Measurements from ENCODE around the gene TDRKH. TPM values are rescaled to one million over a fixed set of nuclear protein-coding genes. Genes with fewer than 3 reads are reported as not detected.

The TDRKH gene
- total RNA-seq, 1 experiment from 2014 or later, result 11.1 TPM

- H3K9me2 ChIP-seq (ENCODE audit: insufficient read depth), result no peaks in the 10 kb centered on the region
- H2AFZ ChIP-seq (ENCODE audit: low read depth, low read length, poor library complexity, severe bottlenecking), result no peak overlapping the region
- ATAC-seq (no peak), DNase-seq (ENCODE audit: low read depth, low spot score) (no peak)
- no peak overlapping the region for H3K4me3 ChIP-seq (replicated peaks in 1 of 2; ENCODE audit: low read depth in 1 of 2, low read length in 2 of 2)
- no peaks in the 10 kb centered on the region for H4K20me1 ChIP-seq (ENCODE audit: insufficient read depth)
- ChIA-PET CTCF (no interaction called here), POLR2A (no interaction called here), RAD21 (ENCODE audit: low non-redundant PET in 1 of 2, low total read pairs in 2 of 2, uncharacterized antibody in 2 of 2, unreplicated experiment in 2 of 2) (no interaction called here)
- no peaks in the 10 kb centered on the region for H3K9me3 ChIP-seq (ENCODE audit: control insufficient read depth in 1 of 2, insufficient read depth in 1 of 2, low read depth in 1 of 2, low read length in 2 of 2)
- intact Hi-C loops (cut with micrococcal nuclease), result no loop called here
- no peaks in the 10 kb centered on the region for H3K79me2 ChIP-seq (ENCODE audit: insufficient read depth, low read length)
- H3K9ac ChIP-seq (ENCODE audit: low read length), result no peak overlapping the region
- no peak overlapping the region for H3K4me2 ChIP-seq (ENCODE audit: low read length)
- BruUV-seq (replicated peaks), result no TSS peak
- H3K36me3 ChIP-seq (ENCODE audit: control insufficient read depth in 1 of 2, insufficient read depth in 2 of 2, low read length in 2 of 2), result no peaks in the 10 kb centered on the region
- TF ChIP-seq MAX (IDR thresholded peaks at IDR 0.05), result no peak
- TF ChIP-seq JUND (IDR thresholded peaks at IDR 0.05), result no peak
- TF ChIP-seq ZNF274 (IDR thresholded peaks at IDR 0.05; ENCODE audit: low read depth, low read length), result no peak
- TF ChIP-seq EZH2 (IDR thresholded peaks at IDR 0.05), result no peak
- TF ChIP-seq EGR1 (IDR thresholded peaks at IDR 0.05; ENCODE audit: low read depth), result no peak
- no peak for TF ChIP-seq CEBPB (IDR thresholded peaks at IDR 0.05; ENCODE audit: low read depth)
- no peak for TF ChIP-seq EZH2phosphoT487 (IDR thresholded peaks at IDR 0.05; ENCODE audit: borderline replicate concordance)
- no peaks in the 10 kb centered on the region for H3K4me1 ChIP-seq (ENCODE audit: control insufficient read depth in 1 of 2, insufficient read depth in 2 of 2, low read length in 2 of 2)
- H3K27me3 ChIP-seq (ENCODE audit: insufficient read depth, low read length), result peaks cover 27% of the 10 kb centered on the region; the same call in 1 of the 2 replicates
- no peak overlapping the region for H3K27ac ChIP-seq (ENCODE audit: low read depth, low read length)
These were observed 16.8 kb upstream of the TDRKH start for GRCh38 chr1:151807131-151807530.

GRCh38 chr1:151806170-151806569 is 15.9 kb upstream of the TDRKH start:
- intact Hi-C loops (cut with micrococcal nuclease), result no loop called here
- CTCF ChIA-PET, result no interaction called here
- RAD21 ChIA-PET (ENCODE audit: low non-redundant PET in 1 of 2, low total read pairs in 2 of 2, uncharacterized antibody in 2 of 2, unreplicated experiment in 2 of 2), result no interaction called here
- H3K36me3 ChIP-seq (ENCODE audit: control insufficient read depth in 1 of 2, insufficient read depth in 2 of 2, low read length in 2 of 2), result no peaks in the 10 kb centered on the region
- H3K4me1 ChIP-seq (ENCODE audit: control insufficient read depth in 1 of 2, insufficient read depth in 2 of 2, low read length in 2 of 2), result no peaks in the 10 kb centered on the region
- TF ChIP-seq SRF (IDR thresholded peaks at IDR 0.05; ENCODE audit: low read depth) (no peak), TCF7L2 (IDR thresholded peaks at IDR 0.05; ENCODE audit: borderline replicate concordance, extremely low read depth, insufficient read depth, insufficient read length) (no peak), YY1 (IDR thresholded peaks at IDR 0.05; ENCODE audit: extremely low read depth, insufficient replicate concordance, low read depth, low read length) (no peak), CEBPB (IDR thresholded peaks at IDR 0.05; ENCODE audit: low read depth) (no peak), CTCF (IDR thresholded peaks at IDR 0.05 in 2 of 3, conservative IDR thresholded peaks at IDR 0.05 in 1 of 3; ENCODE audit: borderline replicate concordance in 1 of 3, insufficient read depth in 1 of 3, low read depth in 2 of 3, low read length in 2 of 3) (no peak), FOSL1 (IDR thresholded peaks at IDR 0.05; ENCODE audit: low read depth) (no peak), RAD21 (IDR thresholded peaks at IDR 0.05; ENCODE audit: low read depth) (no peak), ZFX (IDR thresholded peaks at IDR 0.05) (no peak), ZNF274 (IDR thresholded peaks at IDR 0.05; ENCODE audit: low read depth, low read length) (no peak)
- POLR2A ChIA-PET, result no interaction called here
- H3K9ac ChIP-seq (ENCODE audit: low read length), result no peak overlapping the region
- no peak for DNase-seq (ENCODE audit: low read depth, low spot score)
- no peak for ATAC-seq
- no peak overlapping the region for H3K4me2 ChIP-seq (ENCODE audit: low read length)
- no peaks in the 10 kb centered on the region for H3K79me2 ChIP-seq (ENCODE audit: insufficient read depth, low read length)
- H2AFZ ChIP-seq (ENCODE audit: low read depth, low read length, poor library complexity, severe bottlenecking), result no peak overlapping the region
- no peak overlapping the region for H3K4me3 ChIP-seq (replicated peaks in 1 of 2; ENCODE audit: low read depth in 1 of 2, low read length in 2 of 2)
- peaks cover 27% of the 10 kb centered on the region; the same call in 1 of the 2 replicates for H3K27me3 ChIP-seq (ENCODE audit: insufficient read depth, low read length)
- H4K20me1 ChIP-seq (ENCODE audit: insufficient read depth), result no peaks in the 10 kb centered on the region
- H3K9me2 ChIP-seq (ENCODE audit: insufficient read depth), result no peaks in the 10 kb centered on the region
- BruUV-seq (replicated peaks), result no TSS peak
- no peak overlapping the region for H3K27ac ChIP-seq (ENCODE audit: low read depth, low read length)
- H3K9me3 ChIP-seq (ENCODE audit: control insufficient read depth in 1 of 2, insufficient read depth in 1 of 2, low read depth in 1 of 2, low read length in 2 of 2), result no peaks in the 10 kb centered on the region

All from HCT116 (cell line).